ENCODE data around the gene CERS6.
"Not testable (repeated sequence)": the region's sequence is repeated elsewhere in the genome, so short reads cannot be mapped to it uniquely, and the experiment has no call there.

CERS6 gene

DNA sequence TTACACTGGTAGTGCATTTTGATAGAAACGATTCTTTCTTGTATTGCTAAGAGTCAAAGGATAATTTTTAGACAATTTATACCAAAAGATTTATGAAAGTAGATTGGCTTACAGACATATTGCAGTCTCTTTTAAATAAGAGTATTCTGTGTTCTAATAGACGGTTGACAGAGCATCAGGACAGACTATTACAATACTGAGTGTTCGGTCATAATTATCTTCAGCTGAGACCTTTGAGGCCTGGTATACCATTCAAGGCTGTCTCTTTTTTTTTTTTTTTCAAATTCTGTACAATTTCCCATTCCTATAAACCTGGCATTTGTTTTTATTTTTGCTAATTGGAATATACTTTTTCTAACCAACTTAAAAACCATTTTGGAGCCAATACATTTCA lies 205.8 kb downstream of the CERS6 start:
- POLR2A ChIA-PET, result no interaction called here
- 0 out of 2 replicates have a peak, but pooled peaks have one; percentile 21 for TF ChIP-seq ZNF384 (IDR thresholded peaks at IDR 0.05)
- no peak for TF ChIP-seq PKNOX1 (IDR thresholded peaks at IDR 0.05)
- no peak for DNase-seq (ENCODE audit: extremely low spot score)
- CTCF ChIA-PET, result interaction anchor here (0.9 kb wide), 1 partner anchor 10 kb away, joined by 3 read pairs; no protein-coding TSS in a partner anchor

GRCh38 chr2:168662651-168663208 lies 206.7 kb downstream of the CERS6 start:
- POLR2A ChIA-PET, result no interaction called here

DNA sequence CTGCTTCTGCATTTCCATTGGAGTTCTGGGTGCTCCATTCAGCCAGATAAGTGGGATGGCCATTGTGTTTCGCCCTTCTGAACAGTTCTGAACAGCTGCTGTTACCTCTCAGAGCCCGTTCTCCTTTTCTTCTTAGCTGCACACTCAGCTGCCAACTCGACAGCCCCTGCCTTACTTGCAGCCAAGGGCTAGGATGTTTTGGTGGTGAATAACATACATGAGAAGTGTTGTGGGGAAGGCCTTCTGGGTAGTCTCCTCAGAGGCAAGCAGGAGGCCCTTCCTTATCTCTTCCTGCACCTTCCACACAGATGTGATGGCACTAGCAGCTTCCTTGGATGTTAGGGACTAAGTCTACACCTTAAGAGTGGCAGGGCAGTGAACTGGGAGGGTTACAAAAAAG lies 207.9 kb downstream of the CERS6 start:
- CTCF ChIA-PET, result no interaction called here
- no peak for TF ChIP-seq FOXA1 (IDR thresholded peaks at IDR 0.05)
- POLR2A ChIA-PET, result no interaction called here
- no peak for DNase-seq (ENCODE audit: extremely low spot score)

More at GRCh38 chr2:168662651-168663208, 206.7 kb downstream of the CERS6 start:
- DNase-seq (ENCODE audit: extremely low spot score), result no peak
- CTCF ChIA-PET, result no interaction called here
- TF ChIP-seq FOXM1 (IDR thresholded peaks at IDR 0.05; ENCODE audit: borderline replicate concordance), result no peak
- TF ChIP-seq FOXA1 (IDR thresholded peaks at IDR 0.05), result no peak
- no peak for TF ChIP-seq NFRKB (IDR thresholded peaks at IDR 0.05)
- TF ChIP-seq LEF1 (IDR thresholded peaks at IDR 0.05; ENCODE audit: borderline replicate concordance), result no peak
- TF ChIP-seq CTBP1 (IDR thresholded peaks at IDR 0.05; ENCODE audit: borderline replicate concordance), result no peak
- TF ChIP-seq ELF4 (IDR thresholded peaks at IDR 0.05), result no peak
- TF ChIP-seq ARNT (IDR thresholded peaks at IDR 0.05), result no peak

- DNase-seq (ENCODE audit: extremely low spot score); CTCF ChIA-PET: not testable (repeated sequence)
- POLR2A ChIA-PET, result interaction anchor here (0.6 kb wide), 1 partner anchor 273 kb away, joined by 3 read pairs; no protein-coding TSS in a partner anchor
Measured at GRCh38 chr2:168664715-168665114, 208.6 kb downstream of the CERS6 start.

- CTCF ChIA-PET, result no interaction called here
Measured at GRCh38 chr2:168666339-168666738, 210.3 kb downstream of the CERS6 start.

GRCh38 chr2:168667156-168667555 lies 211.1 kb downstream of the CERS6 start:
- ChIA-PET POLR2A (no interaction called here), CTCF (no interaction called here)
- TF ChIP-seq ELF4 (IDR thresholded peaks at IDR 0.05) (no peak), CTBP1 (IDR thresholded peaks at IDR 0.05; ENCODE audit: borderline replicate concordance) (no peak), FOXM1 (IDR thresholded peaks at IDR 0.05; ENCODE audit: borderline replicate concordance) (no peak)
- no peak for DNase-seq (ENCODE audit: extremely low spot score)

More at GRCh38 chr2:168666339-168666738, 210.3 kb downstream of the CERS6 start:
- TF ChIP-seq ELF4 (IDR thresholded peaks at IDR 0.05), result no peak
- TF ChIP-seq BHLHE40 (IDR thresholded peaks at IDR 0.05; ENCODE audit: borderline replicate concordance), result no peak
- TF ChIP-seq NFRKB (IDR thresholded peaks at IDR 0.05), result no peak
- TF ChIP-seq HDGF (IDR thresholded peaks at IDR 0.05; ENCODE audit: borderline replicate concordance), result no peak
- TF ChIP-seq LEF1 (IDR thresholded peaks at IDR 0.05; ENCODE audit: borderline replicate concordance), result no peak
- TF ChIP-seq TARDBP (IDR thresholded peaks at IDR 0.05), result no peak
- no peak for TF ChIP-seq CTBP1 (IDR thresholded peaks at IDR 0.05; ENCODE audit: borderline replicate concordance)
- TF ChIP-seq FOXK2 (IDR thresholded peaks at IDR 0.05), result no peak
- TF ChIP-seq FOXA1 (IDR thresholded peaks at IDR 0.05), result no peak
- no peak for TF ChIP-seq ZNF384 (IDR thresholded peaks at IDR 0.05)
- no peak for TF ChIP-seq SP1 (IDR thresholded peaks at IDR 0.05)
- TF ChIP-seq PKNOX1 (IDR thresholded peaks at IDR 0.05), result no peak
- DNase-seq (ENCODE audit: extremely low spot score), result no peak
- POLR2A ChIA-PET, result no interaction called here

GRCh38 chr2:168669151-168669550 lies 213.1 kb downstream of the CERS6 start:
- ChIA-PET CTCF (no interaction called here), POLR2A (no interaction called here)
- TF ChIP-seq LEF1 (IDR thresholded peaks at IDR 0.05; ENCODE audit: borderline replicate concordance), result no peak
- DNase-seq (ENCODE audit: extremely low spot score), result no peak

- CTCF ChIA-PET, result interaction anchor here (0.7 kb wide), 1 partner anchor 12 kb away, joined by 3 read pairs; no protein-coding TSS in a partner anchor
- no peak for DNase-seq (ENCODE audit: extremely low spot score)
- POLR2A ChIA-PET, result no interaction called here
- TF ChIP-seq BHLHE40 (IDR thresholded peaks at IDR 0.05; ENCODE audit: borderline replicate concordance) (no peak), ELF4 (IDR thresholded peaks at IDR 0.05) (no peak), FOXA1 (IDR thresholded peaks at IDR 0.05) (no peak), SUZ12 (IDR thresholded peaks at IDR 0.05) (no peak), TARDBP (IDR thresholded peaks at IDR 0.05) (no peak), PKNOX1 (IDR thresholded peaks at IDR 0.05) (no peak), HDGF (IDR thresholded peaks at IDR 0.05; ENCODE audit: borderline replicate concordance) (no peak)
Measured at GRCh38 chr2:168670478-168670877, 214.4 kb downstream of the CERS6 start.

Data from HEK293T (cell line).